Measurements from ENCODE around the gene COBLL1.

DNA sequence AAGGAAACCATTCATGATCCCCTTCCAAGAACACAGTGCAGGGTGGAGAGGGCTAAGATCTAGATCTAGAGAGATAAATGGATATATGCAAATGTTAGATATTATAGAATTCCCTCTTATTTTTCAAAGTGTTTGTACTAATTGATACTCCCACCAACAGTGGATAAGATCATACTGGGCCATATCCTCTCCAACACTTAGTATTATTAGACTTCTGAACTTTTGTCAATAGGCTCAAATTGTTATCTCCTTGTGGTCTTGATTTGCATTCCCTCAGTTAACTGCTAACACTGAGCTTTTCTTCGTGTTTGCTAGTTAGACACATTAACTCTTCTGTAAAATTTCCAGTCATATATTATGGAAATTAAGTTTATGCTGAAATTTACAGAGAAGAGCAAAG, 163.9 kb downstream of the COBLL1 start:
- TF ChIP-seq SIN3A (IDR thresholded peaks at IDR 0.05; ENCODE audit: borderline replicate concordance, insufficient read depth, low read length) (no peak), REST (IDR thresholded peaks at IDR 0.05; ENCODE audit: insufficient read depth in 1 of 2, low read depth in 2 of 2, low read length in 2 of 2) (no peak), POLR2AphosphoS5 (IDR thresholded peaks at IDR 0.05; ENCODE audit: low read depth, low read length) (no peak), FOXP2 (optimal IDR thresholded peaks at IDR 0.05; ENCODE audit: borderline replicate concordance, extremely low read depth, extremely low read length, insufficient read depth) (no peak), TAF1 (IDR thresholded peaks at IDR 0.05; ENCODE audit: borderline replicate concordance, insufficient read depth, low read length) (no peak)
